Loucy (cell line): Measurements from ENCODE around the gene TXNDC12.
"Not testable (repeated sequence)": the region's sequence is repeated elsewhere in the genome, so short reads cannot be mapped to it uniquely, and the experiment has no call there.

Experiments used
- CTCF ChIP-seq: fragments of 200-600 bp; sonication (generic); conservative IDR thresholded peaks from 2 replicates; pipeline ENCODE4 v1.5.1; 2014; ENCODE audit warnings: mild to moderate bottlenecking, antibody characterized with exemption, low read length
- EZH2phosphoT487 ChIP-seq: fragments of 200-600 bp; IDR thresholded peaks from 2 replicates; pipeline ENCODE4 v1.6.1; 2018; ENCODE audit warnings: antibody characterized with exemption, mild to moderate bottlenecking, moderate library complexity, borderline replicate concordance

- not testable (repeated sequence) for TF ChIP-seq CTCF, EZH2phosphoT487
Measured at GRCh38 chr1:52045666-52046195, 9.3 kb downstream of the TXNDC12 start.
